Loucy (cell line): Measurements from ENCODE around the gene FGF9.

Experiments
- H2AFZ ChIP-seq: fragments of 200-600 bp; sonication (generic); 2 replicates; pipeline ENCODE4 v1.6.0; 2016; ENCODE audit warnings: antibody characterized with exemption, mild to moderate bottlenecking, low read length, moderate library complexity
- H3F3A ChIP-seq: fragments of 200-600 bp; 2 replicates; pipeline ENCODE4 v1.6.0; 2016; ENCODE audit warnings: antibody characterized with exemption, low read depth, mild to moderate bottlenecking
- H3K27me3 ChIP-seq: fragments of 200-600 bp; sonication (generic); 2 replicates; pipeline ENCODE4 v1.6.1; 2014; ENCODE audit warnings: low read length, mild to moderate bottlenecking; ENCODE audit not compliant: insufficient read depth, poor library complexity, severe bottlenecking
- H3K36me3 ChIP-seq: fragments of 200-600 bp; sonication (generic); 2 replicates; pipeline ENCODE4 v1.6.1; 2016; ENCODE audit warnings: low read length; ENCODE audit not compliant: insufficient read depth
- H3K4me1 ChIP-seq: fragments of 200-600 bp; sonication (generic); 2 replicates; pipeline ENCODE4 v1.5.1; 2014; ENCODE audit warnings: low read length, mild to moderate bottlenecking; ENCODE audit not compliant: insufficient read depth, poor library complexity, severe bottlenecking
- H3K4me2 ChIP-seq: fragments of 200-600 bp; sonication (generic); 2 replicates; pipeline ENCODE4 v1.6.0; 2014; ENCODE audit warnings: antibody characterized with exemption, low read length, low read depth, mild to moderate bottlenecking; ENCODE audit not compliant: poor library complexity, severe bottlenecking
- H3K4me3 ChIP-seq: fragments of 200-600 bp; sonication (generic); 2 replicates; pipeline ENCODE4 v1.5.1; 2014; ENCODE audit warnings: low read length, mild to moderate bottlenecking, mixed read lengths; ENCODE audit not compliant: poor library complexity, severe bottlenecking
- H3K79me2 ChIP-seq: fragments of 200-600 bp; sonication (generic); 2 replicates; pipeline ENCODE4 v1.6.1; 2014; ENCODE audit warnings: low read length; ENCODE audit not compliant: insufficient read depth
- H3K9ac ChIP-seq: fragments of 200-600 bp; sonication (generic); 2 replicates; pipeline ENCODE4 v1.6.0; 2014; ENCODE audit warnings: mild to moderate bottlenecking, low read depth, low read length, moderate library complexity; ENCODE audit not compliant: poor library complexity, severe bottlenecking
- H3K9me2 ChIP-seq: fragments of 200-600 bp; sonication (generic); replicated peaks from 2 replicates; pipeline ENCODE4 v1.6.1; 2016; ENCODE audit warnings: low read depth, low read length, mixed read lengths
- H3K9me3 ChIP-seq: fragments of 200-600 bp; sonication (generic); 2 replicates; pipeline ENCODE4 v1.6.1; 2014; ENCODE audit warnings: mild to moderate bottlenecking, antibody characterized with exemption, low read length, low read depth; ENCODE audit not compliant: insufficient read depth
- H4K20me1 ChIP-seq: fragments of 200-600 bp; sonication (generic); 2 replicates; pipeline ENCODE4 v1.6.0; 2014; ENCODE audit warnings: antibody characterized with exemption, low read length, mild to moderate bottlenecking; ENCODE audit not compliant: insufficient read depth, poor library complexity, severe bottlenecking
- CTCF ChIP-seq: fragments of 200-600 bp; sonication (generic); conservative IDR thresholded peaks from 2 replicates; pipeline ENCODE4 v1.5.1; 2014; ENCODE audit warnings: mild to moderate bottlenecking, antibody characterized with exemption, low read length
- EZH2phosphoT487 ChIP-seq: fragments of 200-600 bp; IDR thresholded peaks from 2 replicates; pipeline ENCODE4 v1.6.1; 2018; ENCODE audit warnings: antibody characterized with exemption, mild to moderate bottlenecking, moderate library complexity, borderline replicate concordance

Gene FGF9

GRCh38 chr13:21703846-21704245 lies 33.0 kb downstream of the FGF9 start:
- H3K27me3 ChIP-seq = no peaks in the 10 kb centered on the region
- H3K4me3 ChIP-seq = no peak overlapping the region
- no peaks in the 10 kb centered on the region for H3K9me2 ChIP-seq
- no peaks in the 10 kb centered on the region for H3K36me3 ChIP-seq
- no peak overlapping the region for H3K9ac ChIP-seq
- TF ChIP-seq CTCF (no peak), EZH2phosphoT487 (no peak)
- no peaks in the 10 kb centered on the region for H3K4me1 ChIP-seq
- H3K79me2 ChIP-seq = no peaks in the 10 kb centered on the region
- no peaks in the 10 kb centered on the region for H4K20me1 ChIP-seq
- no peaks in the 10 kb centered on the region for H3F3A ChIP-seq
- no peak overlapping the region for H2AFZ ChIP-seq
- no peak overlapping the region for H3K4me2 ChIP-seq
- H3K9me3 ChIP-seq = no peaks in the 10 kb centered on the region

- no peaks in the 10 kb centered on the region for H3K9me3 ChIP-seq
- no peaks in the 10 kb centered on the region for H3K79me2 ChIP-seq
- no peak overlapping the region for H2AFZ ChIP-seq
- no peaks in the 10 kb centered on the region for H3K4me1 ChIP-seq
- H4K20me1 ChIP-seq = no peaks in the 10 kb centered on the region
- no peaks in the 10 kb centered on the region for H3K27me3 ChIP-seq
- H3K4me2 ChIP-seq = no peak overlapping the region
- no peaks in the 10 kb centered on the region for H3F3A ChIP-seq
- no peaks in the 10 kb centered on the region for H3K36me3 ChIP-seq
- H3K4me3 ChIP-seq = no peak overlapping the region
- no peaks in the 10 kb centered on the region for H3K9me2 ChIP-seq
- H3K9ac ChIP-seq = no peak overlapping the region
- no peak for TF ChIP-seq CTCF
- no peak for TF ChIP-seq EZH2phosphoT487
Measured at GRCh38 chr13:21707586-21707985, 36.7 kb downstream of the FGF9 start.

- Histone ChIP-seq H3K36me3 (no peaks in the 10 kb centered on the region), H3K9ac (no peak overlapping the region), H3K27me3 (no peaks in the 10 kb centered on the region)
Measured at GRCh38 chr13:21709697-21710096, 38.8 kb downstream of the FGF9 start.

More at GRCh38 chr13:21709697-21710096, 38.8 kb downstream of the FGF9 start:
- Histone ChIP-seq H3K79me2 (no peaks in the 10 kb centered on the region), H3F3A (no peaks in the 10 kb centered on the region), H3K9me3 (no peaks in the 10 kb centered on the region), H4K20me1 (no peaks in the 10 kb centered on the region), H3K9me2 (no peaks in the 10 kb centered on the region), H2AFZ (no peak overlapping the region), H3K4me2 (no peak overlapping the region), H3K4me1 (no peaks in the 10 kb centered on the region), H3K4me3 (no peak overlapping the region)
- TF ChIP-seq EZH2phosphoT487 (no peak), CTCF (no peak)
